Measurements from ENCODE around the gene RAB8A. TPM values are rescaled to one million over a fixed set of nuclear protein-coding genes. Genes with fewer than 3 reads are reported as not detected.

Gene RAB8A
- total RNA-seq, 1 experiment from 2014 or later: 108 TPM

DNA sequence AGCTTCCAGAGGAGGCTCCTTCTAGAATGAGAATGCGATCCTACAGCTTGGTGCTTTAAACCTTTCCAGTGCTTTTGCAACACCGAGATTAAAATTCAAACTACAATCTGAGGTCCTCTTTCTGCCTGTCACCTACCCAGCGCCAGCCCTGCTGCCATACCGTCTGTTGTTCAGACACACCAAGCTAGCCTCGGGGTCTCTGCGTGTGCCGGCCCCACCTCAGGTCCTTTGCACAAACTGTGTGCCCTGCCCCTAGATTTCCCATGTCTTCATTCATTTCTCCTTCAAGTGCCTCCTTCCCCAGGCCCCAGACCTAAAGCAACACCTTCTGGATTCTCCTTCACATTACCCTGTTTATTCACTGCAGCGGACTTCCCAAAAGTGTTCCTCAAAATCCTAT is 42.9 kb downstream of the RAB8A start:
- H3K9me3 Mint-ChIP-seq (ENCODE audit: unreplicated experiment): no peaks in the 10 kb centered on the region
- H3K27me3 ChIP-seq (replicated peaks; ENCODE audit: control insufficient read depth, insufficient read depth, low read length): no peaks in the 10 kb centered on the region
- no peaks in the 10 kb centered on the region for H3K4me1 ChIP-seq
- no peak overlapping the region for H3K4me3 ChIP-seq (ENCODE audit: low read depth, low read length)
- no peaks in the 10 kb centered on the region for H3K27me3 Mint-ChIP-seq (ENCODE audit: insufficient read depth, unreplicated experiment)
- CTCF ChIA-PET: no interaction called here
- POLR2A ChIA-PET: no interaction called here
- H3K36me3 ChIP-seq (ENCODE audit: control insufficient read depth, insufficient read depth, low read length): no peaks in the 10 kb centered on the region
- H3K36me3 Mint-ChIP-seq (ENCODE audit: insufficient read depth, unreplicated experiment): no peaks in the 10 kb centered on the region
- no peaks in the 10 kb centered on the region for H3K4me1 Mint-ChIP-seq (ENCODE audit: low read depth, unreplicated experiment)
- no TSS peak for BruUV-seq (replicated peaks)
- intact Hi-C loops (cut with micrococcal nuclease; ENCODE audit: unreplicated experiment): no loop called here
- H3K9me3 ChIP-seq: no peaks in the 10 kb centered on the region
- DNase-seq: no peak
- TF ChIP-seq, protein P1, sequence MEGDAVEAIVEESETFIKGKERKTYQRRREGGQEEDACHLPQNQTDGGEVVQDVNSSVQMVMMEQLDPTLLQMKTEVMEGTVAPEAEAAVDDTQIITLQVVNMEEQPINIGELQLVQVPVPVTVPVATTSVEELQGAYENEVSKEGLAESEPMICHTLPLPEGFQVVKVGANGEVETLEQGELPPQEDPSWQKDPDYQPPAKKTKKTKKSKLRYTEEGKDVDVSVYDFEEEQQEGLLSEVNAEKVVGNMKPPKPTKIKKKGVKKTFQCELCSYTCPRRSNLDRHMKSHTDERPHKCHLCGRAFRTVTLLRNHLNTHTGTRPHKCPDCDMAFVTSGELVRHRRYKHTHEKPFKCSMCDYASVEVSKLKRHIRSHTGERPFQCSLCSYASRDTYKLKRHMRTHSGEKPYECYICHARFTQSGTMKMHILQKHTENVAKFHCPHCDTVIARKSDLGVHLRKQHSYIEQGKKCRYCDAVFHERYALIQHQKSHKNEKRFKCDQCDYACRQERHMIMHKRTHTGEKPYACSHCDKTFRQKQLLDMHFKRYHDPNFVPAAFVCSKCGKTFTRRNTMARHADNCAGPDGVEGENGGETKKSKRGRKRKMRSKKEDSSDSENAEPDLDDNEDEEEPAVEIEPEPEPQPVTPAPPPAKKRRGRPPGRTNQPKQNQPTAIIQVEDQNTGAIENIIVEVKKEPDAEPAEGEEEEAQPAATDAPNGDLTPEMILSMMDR (IDR thresholded peaks at IDR 0.05; ENCODE audit: insufficient read depth in 1 of 2, low read depth in 1 of 2, low read length in 1 of 2, severe bottlenecking in 1 of 2, unreplicated experiment in 1 of 2): no peak
- no peak overlapping the region for H3K4me3 Mint-ChIP-seq (ENCODE audit: unreplicated experiment)
- H3K27ac Mint-ChIP-seq (ENCODE audit: unreplicated experiment): no peak overlapping the region

DNA sequence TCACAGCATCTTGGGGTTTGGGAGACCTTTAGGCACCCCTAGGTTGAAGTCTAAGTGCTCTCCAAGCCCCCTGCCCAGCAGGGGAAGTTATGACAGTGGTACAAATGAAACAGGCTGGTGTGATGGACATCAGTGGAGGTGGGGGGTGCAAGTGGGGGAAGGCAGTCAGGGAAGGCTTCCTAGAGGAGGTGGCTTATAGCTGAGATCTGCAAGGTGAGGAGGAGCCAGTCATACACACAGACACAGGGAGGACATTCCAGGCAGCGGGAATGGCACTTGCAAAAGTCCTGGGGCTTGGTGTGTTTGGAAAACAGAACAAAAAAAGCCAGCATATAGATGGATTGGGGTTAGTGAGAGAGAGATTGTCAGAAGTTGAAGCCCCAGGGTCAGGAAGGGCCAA is 43.4 kb downstream of the RAB8A start:
- no peaks in the 10 kb centered on the region for H3K9me3 ChIP-seq
- no peak for DNase-seq
- H3K36me3 Mint-ChIP-seq (ENCODE audit: insufficient read depth, unreplicated experiment): no peaks in the 10 kb centered on the region
- H3K4me3 ChIP-seq (ENCODE audit: low read depth, low read length): no peak overlapping the region
- H3K4me3 Mint-ChIP-seq (ENCODE audit: unreplicated experiment): no peak overlapping the region
- no peaks in the 10 kb centered on the region for H3K4me1 ChIP-seq
- no peaks in the 10 kb centered on the region for H3K27me3 Mint-ChIP-seq (ENCODE audit: insufficient read depth, unreplicated experiment)
- POLR2A ChIA-PET: no interaction called here
- no peaks in the 10 kb centered on the region for H3K36me3 ChIP-seq (ENCODE audit: control insufficient read depth, insufficient read depth, low read length)
- H3K27me3 ChIP-seq (replicated peaks; ENCODE audit: control insufficient read depth, insufficient read depth, low read length): no peaks in the 10 kb centered on the region
- TF ChIP-seq, protein P1 (IDR thresholded peaks at IDR 0.05; ENCODE audit: insufficient read depth in 1 of 2, low read depth in 1 of 2, low read length in 1 of 2, severe bottlenecking in 1 of 2, unreplicated experiment in 1 of 2): no peak
- H3K9me3 Mint-ChIP-seq (ENCODE audit: unreplicated experiment): no peaks in the 10 kb centered on the region
- CTCF ChIA-PET: interaction anchor here (0.6 kb wide), 1 partner anchor 535 kb away, joined by 5 read pairs; no protein-coding TSS in a partner anchor
- no TSS peak for BruUV-seq (replicated peaks)
- no peaks in the 10 kb centered on the region for H3K4me1 Mint-ChIP-seq (ENCODE audit: low read depth, unreplicated experiment)
- H3K27ac Mint-ChIP-seq (ENCODE audit: unreplicated experiment): no peak overlapping the region
- intact Hi-C loops (cut with micrococcal nuclease; ENCODE audit: unreplicated experiment): no loop called here

DNA sequence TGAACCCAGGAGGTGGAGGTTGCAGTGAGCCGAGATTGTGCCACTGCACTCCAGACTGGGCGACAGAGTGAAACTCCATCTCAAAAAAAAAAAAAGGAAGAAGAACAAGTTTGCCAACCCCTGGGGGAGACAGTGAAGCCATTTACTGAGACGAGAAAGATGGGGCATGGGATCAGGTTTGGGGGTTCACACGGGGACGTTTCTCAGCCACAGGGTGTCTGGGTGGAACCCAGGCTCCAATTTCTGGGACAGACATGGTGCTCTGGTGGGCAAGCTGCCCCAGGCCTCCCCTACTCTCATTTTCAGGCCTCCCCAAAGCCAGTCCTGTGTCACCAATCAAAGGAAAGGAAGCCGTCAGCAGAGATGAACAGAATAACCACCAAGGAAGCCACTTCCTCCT is 45.2 kb downstream of the RAB8A start:
- no peak for DNase-seq
- no peak overlapping the region for H3K4me3 ChIP-seq (ENCODE audit: low read depth, low read length)
- H3K4me1 Mint-ChIP-seq (ENCODE audit: low read depth, unreplicated experiment): no peaks in the 10 kb centered on the region
- POLR2A ChIA-PET: interaction anchor here (0.7 kb wide), 1 partner anchor 48 kb away, joined by 4 read pairs; no protein-coding TSS in a partner anchor
- H3K36me3 ChIP-seq (ENCODE audit: control insufficient read depth, insufficient read depth, low read length): no peaks in the 10 kb centered on the region
- no peak overlapping the region for H3K4me3 Mint-ChIP-seq (ENCODE audit: unreplicated experiment)
- H3K27me3 Mint-ChIP-seq (ENCODE audit: insufficient read depth, unreplicated experiment): no peaks in the 10 kb centered on the region
- peaks cover 5% of the 10 kb centered on the region; the same call in 1 of the 2 replicates for H3K4me1 ChIP-seq
- no peaks in the 10 kb centered on the region for H3K9me3 ChIP-seq
- TF ChIP-seq, protein P1 (IDR thresholded peaks at IDR 0.05; ENCODE audit: insufficient read depth in 1 of 2, low read depth in 1 of 2, low read length in 1 of 2, severe bottlenecking in 1 of 2, unreplicated experiment in 1 of 2): no peak
- H3K27ac Mint-ChIP-seq (ENCODE audit: unreplicated experiment): no peak overlapping the region
- H3K36me3 Mint-ChIP-seq (ENCODE audit: insufficient read depth, unreplicated experiment): no peaks in the 10 kb centered on the region
- intact Hi-C loops (cut with micrococcal nuclease; ENCODE audit: unreplicated experiment): no loop called here
- CTCF ChIA-PET: no interaction called here
- no TSS peak for BruUV-seq (replicated peaks)
- no peaks in the 10 kb centered on the region for H3K27me3 ChIP-seq (replicated peaks; ENCODE audit: control insufficient read depth, insufficient read depth, low read length)
- no peaks in the 10 kb centered on the region for H3K9me3 Mint-ChIP-seq (ENCODE audit: unreplicated experiment)
